CD4-positive, alpha-beta memory T cell (primary cell): ENCODE results near the gene CORIN. TPM values are rescaled to one million over a fixed set of nuclear protein-coding genes. Genes with fewer than 3 reads are reported as not detected.

ENCODE experiments used
- CTCF ChIA-PET: fragments of 350-600 bp; sonication (Branson Sonifier 250); formaldehyde crosslinking; loops from one replicate; lab custom pipeline; 2021; ENCODE audit warnings: inconsistent platforms; ENCODE audit not compliant: partially characterized antibody; lab: Charles Lee
- POLR2A ChIA-PET: fragments of 350-600 bp; sonication (Branson Sonifier 250); formaldehyde crosslinking; loops from one replicate; lab custom pipeline; 2021; ENCODE audit not compliant: partially characterized antibody; lab: Charles Lee
- DNase-seq, 5 donors: peaks; one replicate each; pipeline versions ENCODE4 v3.0.0 to v3.0.0-alpha.2; 2020 to 2022; ENCODE audit warnings: mixed read lengths in 1 of 5
- H3K27ac ChIP-seq: one replicate; pipeline ENCODE4 v1.7.0; 2013; ENCODE audit warnings: low read depth, low read length
- H3K27me3 ChIP-seq: 2 replicates; pipeline ENCODE4 v1.7.0; 2013; ENCODE audit warnings: mild to moderate bottlenecking, low read length, moderate library complexity; ENCODE audit not compliant: insufficient read depth
- H3K36me3 ChIP-seq: 2 replicates; pipeline ENCODE4 v1.7.0; 2013; ENCODE audit warnings: mild to moderate bottlenecking, low read length, moderate library complexity; ENCODE audit not compliant: insufficient read depth
- H3K4me1 ChIP-seq: 2 replicates; pipeline ENCODE4 v1.7.0; 2013; ENCODE audit warnings: mild to moderate bottlenecking, low read length, moderate library complexity; ENCODE audit not compliant: insufficient read depth
- H3K4me3 ChIP-seq, 2 donors: one replicate each; pipeline ENCODE4 v1.7.0; 2013; ENCODE audit warnings: low read length in 2 of 2, mild to moderate bottlenecking in 1 of 2
- H3K9me3 ChIP-seq, 2 donors: one replicate each; pipeline ENCODE4 v1.7.0; 2013; ENCODE audit warnings: low read length in 2 of 2, control low read depth in 1 of 2; ENCODE audit not compliant: control insufficient read depth in 1 of 2
- H3K27ac Mint-ChIP-seq, 7 donors: one replicate each; pipeline ENCODE4 v1.8.0; 2020 to 2021; ENCODE audit warnings: mixed read lengths in 7 of 7, mild to moderate bottlenecking in 6 of 7, inconsistent platforms in 3 of 7, moderate library complexity in 3 of 7
- H3K27me3 Mint-ChIP-seq, 2 donors: one replicate each; pipeline ENCODE4 v1.8.0; 2020 to 2021; ENCODE audit warnings: mixed read lengths in 2 of 2
- H3K36me3 Mint-ChIP-seq, 2 donors: one replicate each; pipeline ENCODE4 v1.8.0; 2020 to 2021; ENCODE audit warnings: mixed read lengths in 2 of 2, inconsistent platforms in 1 of 2, mild to moderate bottlenecking in 1 of 2
- H3K4me1 Mint-ChIP-seq, 4 donors: one replicate each; pipeline ENCODE4 v1.8.0; 2020 to 2021; ENCODE audit warnings: mixed read lengths in 4 of 4, mild to moderate bottlenecking in 1 of 4
- H3K4me3 Mint-ChIP-seq, 8 donors: one replicate each; pipeline ENCODE4 v1.8.0; 2020 to 2021; ENCODE audit warnings: mixed read lengths in 8 of 8, mild to moderate bottlenecking in 7 of 8, moderate library complexity in 6 of 8, inconsistent platforms in 3 of 8
- H3K9me3 Mint-ChIP-seq, 8 donors: one replicate each; pipeline ENCODE4 v1.8.0; 2020 to 2021; ENCODE audit warnings: mixed read lengths in 8 of 8, mild to moderate bottlenecking in 5 of 8, inconsistent platforms in 3 of 8, moderate library complexity in 1 of 8
- intact Hi-C: fragments of 100-400 bp; cut with micrococcal nuclease; formaldehyde crosslinking; loops from one replicate; pipeline ENCODE4 v1.15.1; 2023
- polyA plus RNA-seq, 2 donors: library from polyadenylated mRNA; unstranded; fragments of 300-500 nt; fragmentation: Illumina TruSeq; gene quantifications; one replicate each; pipeline ENCODE4 v1.2.3, GENCODE V29; 2021
- total RNA-seq, 2 experiments: library from RNA; stranded (reverse); gene quantifications; one replicate each; pipeline ENCODE4 v1.2.3, GENCODE V29; 2021

The CORIN gene
- total and polyA plus RNA-seq, 4 experiments from 2014 or later: 0.30 to 1.1 (median 0.36) TPM; not detected in 1

DNA sequence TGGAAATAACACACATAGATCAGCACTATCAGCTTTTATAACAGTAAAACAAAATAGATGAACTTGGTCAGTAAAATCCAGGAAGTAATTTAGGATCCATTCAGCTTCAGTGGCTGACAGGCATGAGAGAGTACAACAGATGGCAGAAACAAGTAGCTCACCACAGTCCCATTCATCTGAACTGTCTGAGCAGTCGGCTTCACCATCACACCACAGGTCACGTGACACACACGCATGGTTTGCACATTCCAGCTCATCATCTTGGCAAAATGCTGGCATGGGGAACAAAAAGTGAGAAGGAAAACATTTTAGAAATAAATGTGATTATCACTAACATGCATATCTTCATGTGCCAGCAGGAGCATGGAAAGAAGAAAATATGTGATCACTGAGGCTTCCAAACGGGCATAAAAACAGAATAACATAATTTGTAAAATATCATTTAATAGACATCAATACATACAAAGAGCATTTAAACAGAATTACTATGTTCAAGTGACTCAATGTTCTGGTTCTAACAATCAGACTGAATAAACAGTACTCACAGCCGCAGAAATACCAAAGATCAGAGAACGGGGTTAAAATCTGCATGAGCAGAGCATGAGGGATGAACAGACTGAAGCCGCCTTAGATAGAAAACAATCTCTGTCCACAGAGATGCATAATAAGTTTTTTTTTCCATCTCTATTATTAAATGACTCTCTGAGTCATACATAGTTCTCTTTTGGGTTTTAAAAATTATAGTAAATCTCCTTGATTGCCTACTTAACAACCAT lies 194.7 kb downstream of the CORIN start:
- no peak overlapping the region for H3K27ac Mint-ChIP-seq
- H3K27ac ChIP-seq: no peak overlapping the region
- intact Hi-C loops: no loop called here
- ChIA-PET CTCF (interaction anchor here (0.9 kb wide), 1 partner anchor 26 kb away, joined by 3 read pairs; no protein-coding TSS in a partner anchor), POLR2A (no interaction called here)
- H3K27me3 ChIP-seq: no peaks in the 10 kb centered on the region
- H3K4me1 ChIP-seq: no peaks in the 10 kb centered on the region
- H3K36me3 Mint-ChIP-seq: no peaks in the 10 kb centered on the region
- H3K9me3 ChIP-seq: no peaks in the 10 kb centered on the region
- no peak overlapping the region for H3K4me3 Mint-ChIP-seq
- H3K4me1 Mint-ChIP-seq: no peaks in the 10 kb centered on the region
- H3K27me3 Mint-ChIP-seq: peaks cover 2 to 11% of the 10 kb centered on the region in 2 donors
- DNase-seq: no peak
- H3K4me3 ChIP-seq: no peak overlapping the region
- H3K9me3 Mint-ChIP-seq: peaks cover 0 to 8% (median 1%) of the 10 kb centered on the region in 8 donors
- H3K36me3 ChIP-seq: no peaks in the 10 kb centered on the region

DNA sequence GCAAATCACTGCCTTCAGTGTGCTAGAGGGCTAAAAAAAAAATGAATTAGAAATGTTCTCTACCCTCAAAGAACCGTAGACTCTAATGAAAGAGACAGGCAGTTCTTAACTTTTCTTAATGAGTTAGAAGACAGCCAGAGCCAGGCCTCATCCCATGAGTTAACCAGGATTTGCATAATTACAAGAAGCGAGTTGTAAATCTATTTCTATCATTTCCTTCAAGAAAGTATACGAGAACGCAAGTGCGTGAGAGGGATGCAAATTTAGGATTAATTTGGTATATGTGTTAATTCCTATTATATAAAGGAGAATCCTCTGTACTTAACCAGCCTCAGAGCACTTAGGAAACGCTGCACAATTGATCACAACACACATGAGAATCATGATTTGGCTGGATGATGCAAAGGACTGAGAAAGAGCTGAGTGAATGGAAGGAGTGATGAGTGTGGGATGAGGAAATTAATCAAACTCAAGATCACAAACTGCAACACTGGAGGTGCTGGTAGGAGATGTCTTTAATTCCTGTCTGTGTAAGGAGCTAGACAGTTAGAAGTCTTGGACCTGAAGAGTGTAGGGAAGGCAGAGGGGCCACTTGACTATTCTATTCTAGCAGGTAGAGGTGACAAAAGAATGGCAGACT lies 195.6 kb downstream of the CORIN start:
- no peak overlapping the region for H3K27ac ChIP-seq
- Mint-ChIP-seq H3K9me3 (peaks cover 0 to 16% (median 3%) of the 10 kb centered on the region in 8 donors), H3K27me3 (peaks cover 2 to 12% of the 10 kb centered on the region in 2 donors), H3K27ac (no peak overlapping the region), H3K4me1 (no peaks in the 10 kb centered on the region), H3K36me3 (no peaks in the 10 kb centered on the region), H3K4me3 (no peak overlapping the region)
- ChIA-PET POLR2A (no interaction called here), CTCF (no interaction called here)
- H3K4me3 ChIP-seq: no peak overlapping the region
- H3K27me3 ChIP-seq: no peaks in the 10 kb centered on the region
- intact Hi-C loops: no loop called here
- no peaks in the 10 kb centered on the region for H3K36me3 ChIP-seq
- no peaks in the 10 kb centered on the region for H3K4me1 ChIP-seq
- no peaks in the 10 kb centered on the region for H3K9me3 ChIP-seq
- DNase-seq: no peak

DNA sequence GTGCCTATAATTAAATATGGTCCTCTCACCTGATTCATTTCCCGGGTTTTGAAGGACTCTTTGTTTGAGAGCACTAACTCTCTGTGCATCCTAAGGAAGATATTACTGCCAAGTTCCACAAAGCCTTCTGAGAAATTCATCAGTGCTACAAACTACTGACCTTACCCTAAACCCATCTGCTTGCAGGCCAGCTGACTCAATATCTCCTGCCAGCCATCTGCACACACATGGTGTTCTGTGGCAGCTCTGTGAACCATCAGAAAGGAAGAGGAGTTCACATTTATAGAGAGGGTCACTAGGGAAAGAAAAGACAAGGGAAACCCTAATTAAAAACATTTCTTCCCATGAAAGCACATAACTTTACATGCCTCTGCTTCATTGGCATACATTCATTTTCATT lies 196.1 kb downstream of the CORIN start:
- CTCF ChIA-PET: no interaction called here
- intact Hi-C loops: no loop called here
- Mint-ChIP-seq H3K9me3 (peaks cover 0 to 21% (median 8%) of the 10 kb centered on the region in 8 donors), H3K36me3 (peaks cover 0 to 4% of the 10 kb centered on the region in 2 donors), H3K4me1 (no peaks in the 10 kb centered on the region), H3K4me3 (no peak overlapping the region), H3K27ac (no peak overlapping the region), H3K27me3 (peaks cover 3 to 12% of the 10 kb centered on the region in 2 donors)
- Histone ChIP-seq H3K36me3 (no peaks in the 10 kb centered on the region), H3K27ac (no peak overlapping the region), H3K27me3 (no peaks in the 10 kb centered on the region), H3K4me3 (no peak overlapping the region), H3K9me3 (no peaks in the 10 kb centered on the region), H3K4me1 (no peaks in the 10 kb centered on the region)
- POLR2A ChIA-PET: no interaction called here
- no peak for DNase-seq

DNA sequence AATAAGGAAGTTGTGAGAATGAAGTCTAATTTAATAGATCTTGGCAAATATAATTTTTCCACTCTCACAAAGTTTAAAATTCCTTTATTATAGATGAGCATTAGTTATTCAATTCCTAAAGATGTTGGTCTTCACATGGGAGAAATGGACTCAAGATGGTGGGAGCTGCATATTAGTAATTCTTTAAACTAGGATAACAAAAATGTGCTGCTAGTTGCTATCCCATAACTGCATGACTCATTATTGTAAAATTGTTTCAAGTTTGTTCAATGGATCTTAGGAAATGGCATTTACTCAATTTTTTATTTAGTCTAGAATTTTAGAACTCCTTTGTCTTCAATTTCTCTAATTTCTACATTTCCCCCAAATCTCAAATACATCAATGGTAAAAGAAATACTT lies 197.0 kb downstream of the CORIN start:
- H3K27me3 ChIP-seq: no peaks in the 10 kb centered on the region
- Mint-ChIP-seq H3K9me3 (peaks cover 0 to 26% (median 13%) of the 10 kb centered on the region in 8 donors), H3K27ac (no peak overlapping the region), H3K27me3 (peaks cover 6 to 16% of the 10 kb centered on the region in 2 donors), H3K4me1 (no peaks in the 10 kb centered on the region), H3K4me3 (no peak overlapping the region), H3K36me3 (peaks cover 0 to 6% of the 10 kb centered on the region in 2 donors)
- H3K36me3 ChIP-seq: no peaks in the 10 kb centered on the region
- ChIA-PET POLR2A (no interaction called here), CTCF (no interaction called here)
- no peak for DNase-seq
- H3K27ac ChIP-seq: no peak overlapping the region
- H3K9me3 ChIP-seq: no peaks in the 10 kb centered on the region
- no peak overlapping the region for H3K4me3 ChIP-seq
- intact Hi-C loops: no loop called here
- H3K4me1 ChIP-seq: no peaks in the 10 kb centered on the region

DNA sequence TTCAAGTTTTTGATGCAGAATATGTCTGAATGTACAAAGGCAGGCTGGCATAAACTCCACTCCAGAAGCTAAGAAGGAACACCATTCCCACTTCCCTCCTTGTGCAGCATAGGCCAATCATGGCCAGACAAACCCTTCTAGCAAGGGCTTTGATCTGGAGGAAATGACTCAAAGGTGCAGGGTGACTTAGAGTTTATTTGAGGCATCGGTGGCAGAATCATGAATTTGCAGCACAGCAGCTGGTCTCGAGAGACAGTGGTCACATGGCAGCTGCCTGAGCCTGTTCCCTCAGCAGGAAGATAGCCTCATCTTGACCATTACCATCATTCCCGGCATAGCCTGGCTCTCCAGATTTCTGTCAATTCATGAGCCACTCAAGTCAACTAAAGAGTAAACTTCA lies 198.3 kb downstream of the CORIN start:
- ChIA-PET POLR2A (no interaction called here), CTCF (no interaction called here)
- peaks cover 12 to 18% of the 10 kb centered on the region in 2 donors for H3K27me3 Mint-ChIP-seq
- peaks cover 0 to 30% (median 13%) of the 10 kb centered on the region in 8 donors for H3K9me3 Mint-ChIP-seq
- no peak overlapping the region for H3K27ac Mint-ChIP-seq
- no peaks in the 10 kb centered on the region for H3K4me1 Mint-ChIP-seq
- Histone ChIP-seq H3K36me3 (no peaks in the 10 kb centered on the region), H3K4me3 (no peak overlapping the region), H3K9me3 (no peaks in the 10 kb centered on the region), H3K27me3 (no peaks in the 10 kb centered on the region), H3K27ac (no peak overlapping the region), H3K4me1 (no peaks in the 10 kb centered on the region)
- no peak overlapping the region for H3K4me3 Mint-ChIP-seq
- intact Hi-C loops: no loop called here
- no peak for DNase-seq
- H3K36me3 Mint-ChIP-seq: peaks cover 0 to 6% of the 10 kb centered on the region in 2 donors

DNA sequence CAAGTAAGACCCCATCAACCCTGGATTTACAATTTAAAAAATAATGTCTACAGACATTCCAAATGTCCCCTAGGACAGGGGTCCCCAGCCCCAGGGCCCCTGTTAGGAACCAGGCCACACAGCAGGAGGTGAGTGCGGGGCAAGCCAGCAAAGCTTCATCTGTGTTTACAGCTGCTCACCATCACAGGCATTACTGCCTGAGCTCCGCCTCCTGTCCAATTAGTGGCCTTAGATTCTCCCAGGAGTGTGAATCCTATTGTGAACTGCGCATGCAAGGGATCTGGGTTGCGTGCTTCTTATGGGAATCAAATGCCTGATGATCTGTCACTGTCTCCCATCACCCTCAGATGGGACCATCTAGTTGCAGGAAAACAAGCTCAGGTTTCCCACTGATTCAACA lies 206.7 kb downstream of the CORIN start:
- H3K4me1 ChIP-seq: no peaks in the 10 kb centered on the region
- Mint-ChIP-seq H3K9me3 (peaks cover 0 to 5% (median under 1%) of the 10 kb centered on the region in 8 donors), H3K36me3 (no peaks in the 10 kb centered on the region), H3K4me3 (no peak overlapping the region), H3K27me3 (peaks cover 3 to 6% of the 10 kb centered on the region in 2 donors), H3K4me1 (no peaks in the 10 kb centered on the region), H3K27ac (no peak overlapping the region)
- no peak for DNase-seq
- H3K36me3 ChIP-seq: no peaks in the 10 kb centered on the region
- no peaks in the 10 kb centered on the region for H3K27me3 ChIP-seq
- no peak overlapping the region for H3K27ac ChIP-seq
- ChIA-PET CTCF (interaction anchor here (0.8 kb wide), 1 partner anchor 37 kb away, joined by 3 read pairs; no protein-coding TSS in a partner anchor), POLR2A (no interaction called here)
- no peaks in the 10 kb centered on the region for H3K9me3 ChIP-seq
- intact Hi-C loops: no loop called here
- H3K4me3 ChIP-seq: no peak overlapping the region

DNA sequence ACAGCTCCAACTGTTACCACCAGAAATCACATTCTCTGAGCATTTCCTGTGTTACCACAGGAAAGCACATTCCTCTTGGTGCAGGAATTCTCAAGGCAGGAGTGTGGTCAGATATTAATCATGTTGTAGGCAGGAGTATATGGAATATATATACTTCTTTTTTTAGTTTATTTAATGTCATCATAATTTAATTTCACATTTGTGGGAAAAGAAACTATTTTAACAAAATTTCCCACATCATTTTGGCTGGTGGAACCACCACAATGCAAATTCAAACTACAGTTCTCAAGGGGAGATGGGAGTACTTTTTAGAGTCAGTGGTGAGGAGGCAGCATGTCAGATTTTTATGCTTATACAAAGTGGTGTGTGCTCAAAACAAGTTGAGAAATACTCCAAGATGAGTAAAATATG lies 213.8 kb downstream of the CORIN start:
- Mint-ChIP-seq H3K36me3 (no peaks in the 10 kb centered on the region), H3K27me3 (peaks cover 0 to 1% of the 10 kb centered on the region in 2 donors), H3K9me3 (no peaks in the 10 kb centered on the region), H3K4me1 (no peaks in the 10 kb centered on the region), H3K27ac (no peak overlapping the region), H3K4me3 (no peak overlapping the region)
- Histone ChIP-seq H3K27me3 (no peaks in the 10 kb centered on the region), H3K9me3 (no peaks in the 10 kb centered on the region), H3K4me1 (no peaks in the 10 kb centered on the region), H3K27ac (no peak overlapping the region), H3K36me3 (no peaks in the 10 kb centered on the region), H3K4me3 (no peak overlapping the region)
- ChIA-PET POLR2A (no interaction called here), CTCF (interaction anchor here (0.6 kb wide), 1 partner anchor 331 kb away, joined by 3 read pairs; no protein-coding TSS in a partner anchor)
- no peak for DNase-seq
- intact Hi-C loops: no loop called here
